HepG2 (cell line): ENCODE results near the gene MAST1. TPM values are rescaled to one million over a fixed set of nuclear protein-coding genes. Genes with fewer than 3 reads are reported as not detected.
A peak's percentile ranks its signal among the peaks of the same experiment; 100 is the strongest.

ENCODE experiments used
- FOXA3 ChIP-seq: IDR thresholded peaks from 2 replicates; pipeline ENCODE4 v1.6.1; 2016; ENCODE audit warnings: missing genetic modification reagents, missing compliant biosample characterization
- HMG20A ChIP-seq: IDR thresholded peaks from 2 replicates; pipeline ENCODE4 v1.6.1; 2016; ENCODE audit warnings: borderline replicate concordance
- ISX ChIP-seq: sonication (generic); formaldehyde crosslinking; conservative IDR thresholded peaks from 2 replicates; pipeline ENCODE4 v1.5.0; 2020; ENCODE audit warnings: missing genetic modification reagents
- KLF16 ChIP-seq, 2 experiments: sonication (generic) in 1 of 2; formaldehyde crosslinking in 1 of 2; IDR thresholded peaks; 2 replicates each; pipeline versions ENCODE4 v1.6.1 to v1.8.0; 2016 to 2023; ENCODE audit warnings: missing genetic modification reagents in 2 of 2, missing compliant biosample characterization in 1 of 2
- NFE2L2 ChIP-seq: fragments of 150-350 bp; IDR thresholded peaks from 2 replicates; pipeline ENCODE4 v1.6.1; 2014; ENCODE audit warnings: low read length
- POGZ ChIP-seq: sonication (generic); formaldehyde crosslinking; IDR thresholded peaks from 2 replicates; pipeline ENCODE4 v1.4.0; 2020; ENCODE audit warnings: mild to moderate bottlenecking, missing genetic modification reagents
- RAD21 ChIP-seq: fragments of 450-650 bp; formaldehyde crosslinking; IDR thresholded peaks from 2 replicates; pipeline ENCODE4 v1.5.0; 2020; ENCODE audit warnings: mild to moderate bottlenecking
- RARA ChIP-seq: IDR thresholded peaks from 2 replicates; pipeline ENCODE4 v1.6.1; 2016; ENCODE audit warnings: missing genetic modification reagents, missing compliant biosample characterization
- RCOR2 ChIP-seq: IDR thresholded peaks from 2 replicates; pipeline ENCODE4 v1.6.1; 2016; ENCODE audit warnings: missing biosample characterization, missing genetic modification reagents
- THYN1 ChIP-seq: sonication (generic); formaldehyde crosslinking; IDR thresholded peaks from 2 replicates; pipeline ENCODE4 v1.8.1; 2023; ENCODE audit warnings: low read depth, mild to moderate bottlenecking, moderate library complexity, missing genetic modification reagents, borderline replicate concordance
- ZFX ChIP-seq: sonication (generic); formaldehyde crosslinking; IDR thresholded peaks from 2 replicates; pipeline ENCODE4 v1.4.0; 2020; ENCODE audit warnings: mild to moderate bottlenecking, low read depth, missing genetic modification reagents, moderate library complexity
- ZMYM2 ChIP-seq: sonication (generic); formaldehyde crosslinking; IDR thresholded peaks from 2 replicates; pipeline ENCODE4 v1.8.0; 2022; ENCODE audit warnings: mild to moderate bottlenecking, missing genetic modification reagents
- ZMYM4 ChIP-seq: sonication (generic); formaldehyde crosslinking; IDR thresholded peaks from 2 replicates; pipeline ENCODE4 v1.8.1; 2023; ENCODE audit warnings: mild to moderate bottlenecking, missing genetic modification reagents
- ZNF264 ChIP-seq: sonication (generic); formaldehyde crosslinking; IDR thresholded peaks from 2 replicates; pipeline ENCODE4 v1.4.0; 2020; ENCODE audit warnings: missing genetic modification reagents
- ZNF614 ChIP-seq: IDR thresholded peaks from 2 replicates; pipeline ENCODE4 v1.6.1; 2018; ENCODE audit warnings: missing biosample characterization, missing genetic modification reagents, inconsistent platforms, borderline replicate concordance
- ZNF629 ChIP-seq: sonication (generic); formaldehyde crosslinking; conservative IDR thresholded peaks from 2 replicates; pipeline ENCODE4 v1.5.0; 2020; ENCODE audit warnings: missing genetic modification reagents
- polyA plus RNA-seq, 8 experiments: library from polyadenylated mRNA; depleted of rRNA in 3 of 8; stranded (reverse) in 7 of 8; unstranded in 1 of 8; fragments of >200 nt; fragmentation: Illumina TruSeq in 4 of 8; extraction: Trizol in 4 of 8; gene quantifications; 2 replicates each; pipeline versions ENCODE4 v1.2.1 to v1.2.3, GENCODE V29; 2011 to 2016; ENCODE audit warnings: low read depth in 4 of 8, missing spikeins in 1 of 8, mixed read lengths in 1 of 8; ENCODE audit not compliant: insufficient read depth in 1 of 8
- total RNA-seq, 5 experiments: library from RNA; depleted of rRNA; stranded (reverse); fragments of >200 nt; fragmentation: Illumina TruSeq; extraction: Trizol; gene quantifications; 2 replicates each; pipeline ENCODE4 v1.2.3, GENCODE V29; 2016; ENCODE audit warnings: low read depth in 1 of 5
- TF ChIP-seq, protein P1 (sequence below): sonication (generic); formaldehyde crosslinking; IDR thresholded peaks from 2 replicates; pipeline ENCODE4 v1.8.0; 2023; ENCODE audit warnings: mild to moderate bottlenecking, missing genetic modification reagents
- TF ChIP-seq, protein P2 (sequence below): sonication (generic); formaldehyde crosslinking; IDR thresholded peaks from 2 replicates; pipeline ENCODE4 v1.4.0; 2020; ENCODE audit warnings: missing genetic modification reagents
- TF ChIP-seq, protein P3 (sequence below): fragments of 450-650 bp; IDR thresholded peaks from 2 replicates; pipeline ENCODE4 v1.6.1; 2016
- TF ChIP-seq, protein P4 (sequence below): sonication (generic); formaldehyde crosslinking; IDR thresholded peaks from 2 replicates; pipeline ENCODE4 v1.4.0; 2020; ENCODE audit warnings: missing genetic modification reagents
- TF ChIP-seq, protein P5 (sequence below): sonication (generic); formaldehyde crosslinking; IDR thresholded peaks from 2 replicates; pipeline ENCODE4 v1.4.0; 2020; ENCODE audit warnings: missing genetic modification reagents, borderline replicate concordance
- TF ChIP-seq, protein P6 (sequence below): sonication (generic); formaldehyde crosslinking; IDR thresholded peaks from 2 replicates; pipeline ENCODE4 v1.8.1; 2023; ENCODE audit warnings: mild to moderate bottlenecking, moderate library complexity, missing genetic modification reagents

MAST1 gene
- total and polyA plus RNA-seq, 2 of the 13 experiments (the other 11 are each of a cell fraction or from before 2014, with no cell fraction given) = 0.73 to 4.7 TPM

DNA sequence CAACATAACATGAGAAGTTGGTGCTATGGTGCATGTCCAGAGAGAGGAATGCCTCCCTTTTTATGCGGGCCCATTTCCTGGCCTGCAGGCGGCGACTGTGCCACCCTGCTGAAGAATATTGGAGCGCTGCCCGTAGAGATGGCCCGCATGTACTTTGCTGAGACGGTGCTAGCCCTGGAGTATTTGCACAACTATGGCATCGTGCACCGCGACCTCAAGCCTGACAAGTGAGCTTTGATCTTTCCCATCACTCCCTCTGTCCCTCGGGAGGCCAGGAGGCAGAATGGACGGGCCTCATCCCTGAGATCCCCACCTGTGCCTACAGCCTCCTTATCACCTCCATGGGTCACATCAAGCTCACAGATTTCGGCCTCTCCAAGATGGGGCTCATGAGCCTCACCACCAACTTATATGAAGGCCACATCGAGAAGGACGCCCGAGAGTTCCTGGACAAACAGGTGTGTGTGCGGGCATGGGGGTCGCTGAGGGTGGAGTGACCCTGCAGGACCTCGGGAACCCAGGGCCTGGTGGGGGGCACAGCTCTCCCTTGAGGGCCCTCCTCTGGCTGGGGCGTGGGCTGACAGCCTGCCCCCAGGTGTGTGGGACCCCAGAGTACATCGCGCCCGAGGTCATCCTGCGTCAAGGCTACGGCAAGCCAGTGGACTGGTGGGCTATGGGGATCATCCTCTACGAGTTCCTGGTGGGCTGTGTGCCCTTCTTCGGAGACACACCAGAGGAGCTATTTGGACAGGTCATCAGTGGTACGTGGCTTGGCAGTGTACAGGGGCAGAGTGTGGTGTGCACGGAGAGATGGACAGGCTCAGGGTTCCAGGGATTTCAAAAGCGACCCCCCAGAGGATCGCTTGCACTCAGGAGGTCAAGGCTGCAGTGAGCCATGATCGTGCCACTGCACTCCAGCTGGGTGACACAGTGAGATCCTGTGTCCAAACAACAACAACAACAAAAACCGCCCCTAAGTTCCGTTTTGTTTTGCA is 26.7 kb downstream of the MAST1 start (continued):
- TF ChIP-seq, protein P1, sequence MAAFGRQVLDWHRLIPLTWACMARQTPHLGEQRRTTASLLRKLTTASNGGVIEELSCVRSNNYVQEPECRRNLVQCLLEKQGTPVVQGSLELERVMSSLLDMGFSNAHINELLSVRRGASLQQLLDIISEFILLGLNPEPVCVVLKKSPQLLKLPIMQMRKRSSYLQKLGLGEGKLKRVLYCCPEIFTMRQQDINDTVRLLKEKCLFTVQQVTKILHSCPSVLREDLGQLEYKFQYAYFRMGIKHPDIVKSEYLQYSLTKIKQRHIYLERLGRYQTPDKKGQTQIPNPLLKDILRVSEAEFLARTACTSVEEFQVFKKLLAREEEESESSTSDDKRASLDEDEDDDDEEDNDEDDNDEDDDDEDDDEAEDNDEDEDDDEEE (CRISPR knock-in tag) = peak; percentile 73; the same call in 1 of the 2 replicates
- TF ChIP-seq THYN1 (CRISPR knock-in tag) = no peak
- peak; percentile 54; the same call in 1 of the 2 replicates for TF ChIP-seq FOXA3 (CRISPR knock-in tag)
- peak; percentile 35; the same call in 1 of the 2 replicates for TF ChIP-seq ZMYM4 (CRISPR knock-in tag)
- TF ChIP-seq, protein P2, sequence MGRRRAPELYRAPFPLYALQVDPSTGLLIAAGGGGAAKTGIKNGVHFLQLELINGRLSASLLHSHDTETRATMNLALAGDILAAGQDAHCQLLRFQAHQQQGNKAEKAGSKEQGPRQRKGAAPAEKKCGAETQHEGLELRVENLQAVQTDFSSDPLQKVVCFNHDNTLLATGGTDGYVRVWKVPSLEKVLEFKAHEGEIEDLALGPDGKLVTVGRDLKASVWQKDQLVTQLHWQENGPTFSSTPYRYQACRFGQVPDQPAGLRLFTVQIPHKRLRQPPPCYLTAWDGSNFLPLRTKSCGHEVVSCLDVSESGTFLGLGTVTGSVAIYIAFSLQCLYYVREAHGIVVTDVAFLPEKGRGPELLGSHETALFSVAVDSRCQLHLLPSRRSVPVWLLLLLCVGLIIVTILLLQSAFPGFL (CRISPR knock-in tag) = no peak
- TF ChIP-seq ZFX (CRISPR knock-in tag) = peak; percentile 59; the same call in 1 of the 2 replicates
- TF ChIP-seq, protein P3, sequence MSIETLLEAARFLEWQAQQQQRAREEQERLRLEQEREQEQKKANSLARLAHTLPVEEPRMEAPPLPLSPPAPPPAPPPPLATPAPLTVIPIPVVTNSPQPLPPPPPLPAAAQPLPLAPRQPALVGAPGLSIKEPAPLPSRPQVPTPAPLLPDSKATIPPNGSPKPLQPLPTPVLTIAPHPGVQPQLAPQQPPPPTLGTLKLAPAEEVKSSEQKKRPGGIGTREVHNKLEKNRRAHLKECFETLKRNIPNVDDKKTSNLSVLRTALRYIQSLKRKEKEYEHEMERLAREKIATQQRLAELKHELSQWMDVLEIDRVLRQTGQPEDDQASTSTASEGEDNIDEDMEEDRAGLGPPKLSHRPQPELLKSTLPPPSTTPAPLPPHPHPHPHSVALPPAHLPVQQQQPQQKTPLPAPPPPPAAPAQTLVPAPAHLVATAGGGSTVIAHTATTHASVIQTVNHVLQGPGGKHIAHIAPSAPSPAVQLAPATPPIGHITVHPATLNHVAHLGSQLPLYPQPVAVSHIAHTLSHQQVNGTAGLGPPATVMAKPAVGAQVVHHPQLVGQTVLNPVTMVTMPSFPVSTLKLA = 0 out of 2 replicates have a peak, but pooled peaks have one; percentile 5
- no peak for TF ChIP-seq NFE2L2
- TF ChIP-seq RARA = peak; percentile 44; the same call in 1 of the 2 replicates
- peak; percentile 35; the same call in 1 of the 2 replicates for TF ChIP-seq HMG20A (CRISPR knock-in tag)
- TF ChIP-seq ZMYM2 (CRISPR knock-in tag) = 0 out of 2 replicates have a peak, but pooled peaks have one; percentile 41
- TF ChIP-seq RCOR2 (CRISPR knock-in tag) = peak; percentile 32; the same call in 1 of the 2 replicates
- TF ChIP-seq, protein P4, sequence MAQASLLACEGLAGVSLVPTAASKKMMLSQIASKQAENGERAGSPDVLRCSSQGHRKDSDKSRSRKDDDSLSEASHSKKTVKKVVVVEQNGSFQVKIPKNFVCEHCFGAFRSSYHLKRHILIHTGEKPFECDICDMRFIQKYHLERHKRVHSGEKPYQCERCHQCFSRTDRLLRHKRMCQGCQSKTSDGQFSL = 0 out of 2 replicates have a peak, but pooled peaks have one; percentile 23
- TF ChIP-seq RAD21 (CRISPR knock-in tag) = peak; percentile 59; the same call in 1 of the 2 replicates
- TF ChIP-seq, protein P5, sequence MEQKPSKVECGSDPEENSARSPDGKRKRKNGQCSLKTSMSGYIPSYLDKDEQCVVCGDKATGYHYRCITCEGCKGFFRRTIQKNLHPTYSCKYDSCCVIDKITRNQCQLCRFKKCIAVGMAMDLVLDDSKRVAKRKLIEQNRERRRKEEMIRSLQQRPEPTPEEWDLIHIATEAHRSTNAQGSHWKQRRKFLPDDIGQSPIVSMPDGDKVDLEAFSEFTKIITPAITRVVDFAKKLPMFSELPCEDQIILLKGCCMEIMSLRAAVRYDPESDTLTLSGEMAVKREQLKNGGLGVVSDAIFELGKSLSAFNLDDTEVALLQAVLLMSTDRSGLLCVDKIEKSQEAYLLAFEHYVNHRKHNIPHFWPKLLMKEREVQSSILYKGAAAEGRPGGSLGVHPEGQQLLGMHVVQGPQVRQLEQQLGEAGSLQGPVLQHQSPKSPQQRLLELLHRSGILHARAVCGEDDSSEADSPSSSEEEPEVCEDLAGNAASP (CRISPR knock-in tag) = peak; percentile 51; the same call in 1 of the 2 replicates
- TF ChIP-seq, protein P6, sequence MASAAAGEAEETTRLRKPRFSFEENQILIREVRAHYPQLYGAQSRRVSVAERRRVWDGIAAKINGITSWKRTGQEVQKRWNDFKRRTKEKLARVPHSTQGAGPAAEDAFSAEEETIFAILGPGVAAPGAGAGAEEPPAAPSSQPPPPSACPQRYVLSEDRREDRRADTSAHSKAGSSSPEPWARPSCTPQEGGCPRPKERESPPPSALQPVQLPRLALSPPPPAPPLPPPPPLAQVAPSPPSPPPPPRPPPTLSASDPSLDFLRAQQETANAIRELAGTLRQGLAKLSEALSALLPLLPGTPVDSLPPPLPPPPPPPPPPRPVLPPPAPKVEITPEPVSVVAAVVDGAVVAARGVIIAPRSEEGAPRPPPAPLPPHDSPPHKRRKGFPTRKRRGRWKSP (CRISPR knock-in tag) = 0 out of 2 replicates have a peak, but pooled peaks have one; percentile 42
- no peak for TF ChIP-seq POGZ (CRISPR knock-in tag)
- TF ChIP-seq ZNF264 (CRISPR knock-in tag) = 0 out of 2 replicates have a peak, but pooled peaks have one; percentile 35
- TF ChIP-seq KLF16 (CRISPR knock-in tag; IDR thresholded peaks at IDR 0.05) = peak in 1 of 2 experiments; percentile 38; a peak in 1 of 4 replicates
- TF ChIP-seq ZNF629 = peak; percentile 1; the same call in 1 of the 2 replicates
- 0 out of 2 replicates have a peak, but pooled peaks have one; percentile 49 for TF ChIP-seq ZNF614
- TF ChIP-seq ISX (CRISPR knock-in tag) = no peak
